Glutamatergic neuron (in vitro differentiated cells): ENCODE measurements around the gene DMRTB1. TPM values are rescaled to one million over a fixed set of nuclear protein-coding genes. Genes with fewer than 3 reads are reported as not detected.

ENCODE experiments used
- DNase-seq: peaks from one replicate; pipeline ENCODE4 v3.0.0; 2022
- H3K27ac Mint-ChIP-seq: one replicate; pipeline ENCODE4 v1.8.0; 2020; ENCODE audit warnings: mild to moderate bottlenecking, mixed read lengths, inconsistent platforms; ENCODE audit not compliant: unreplicated experiment
- H3K27me3 Mint-ChIP-seq: one replicate; pipeline ENCODE4 v1.8.0; 2020; ENCODE audit warnings: mild to moderate bottlenecking, moderate library complexity, mixed read lengths, inconsistent platforms; ENCODE audit not compliant: unreplicated experiment
- H3K36me3 Mint-ChIP-seq: one replicate; pipeline ENCODE4 v1.8.0; 2020; ENCODE audit warnings: mild to moderate bottlenecking, mixed read lengths, inconsistent platforms; ENCODE audit not compliant: unreplicated experiment
- H3K4me1 Mint-ChIP-seq: one replicate; pipeline ENCODE4 v1.8.0; 2020; ENCODE audit warnings: mild to moderate bottlenecking, low read depth, mixed read lengths, inconsistent platforms; ENCODE audit not compliant: unreplicated experiment
- H3K4me3 Mint-ChIP-seq: one replicate; pipeline ENCODE4 v1.8.0; 2020; ENCODE audit warnings: mild to moderate bottlenecking, mixed read lengths, inconsistent platforms; ENCODE audit not compliant: unreplicated experiment
- H3K9me3 Mint-ChIP-seq: one replicate; pipeline ENCODE4 v1.8.0; 2020; ENCODE audit warnings: mild to moderate bottlenecking, moderate library complexity, mixed read lengths, inconsistent platforms; ENCODE audit not compliant: unreplicated experiment
- CTCF ChIP-seq: fragments of 200-600 bp; sonication (generic); IDR thresholded peaks from one replicate; pipeline ENCODE4 v1.5.0; 2021; ENCODE audit not compliant: partially characterized antibody, unreplicated experiment
- total RNA-seq: library from RNA; stranded (reverse); fragmentation: NEBNext Ultra II Directional; extraction: Animal tissue kit (Norgen Biotek cat#: 25700); gene quantifications from one replicate; pipeline ENCODE4 v1.2.1, GENCODE V29; 2021; ENCODE audit not compliant: unreplicated experiment

DMRTB1 gene
- total RNA-seq, 1 donor from 2014 or later: not detected

- peaks cover 1% of the 10 kb centered on the region for H3K9me3 Mint-ChIP-seq
- H3K4me1 Mint-ChIP-seq: peaks cover 3% of the 10 kb centered on the region
- H3K27me3 Mint-ChIP-seq: no peaks in the 10 kb centered on the region
- no peak overlapping the region for H3K4me3 Mint-ChIP-seq
- no peak overlapping the region for H3K27ac Mint-ChIP-seq
- no peaks in the 10 kb centered on the region for H3K36me3 Mint-ChIP-seq
- TF ChIP-seq CTCF: no peak
- no peak for DNase-seq
Measured at GRCh38 chr1:53460211-53460634, 1.0 kb downstream of the DMRTB1 start.

GRCh38 chr1:53460666-53461322, 1.6 kb downstream of the DMRTB1 start:
- Mint-ChIP-seq H3K4me3 (no peak overlapping the region), H3K4me1 (peaks cover 3% of the 10 kb centered on the region), H3K27me3 (no peaks in the 10 kb centered on the region), H3K36me3 (no peaks in the 10 kb centered on the region), H3K27ac (no peak overlapping the region), H3K9me3 (peaks cover 1% of the 10 kb centered on the region)
- TF ChIP-seq CTCF: no peak
- no peak for DNase-seq

- H3K27ac Mint-ChIP-seq: no peak overlapping the region
- TF ChIP-seq CTCF: no peak
- no peak overlapping the region for H3K4me3 Mint-ChIP-seq
- DNase-seq: no peak
- no peaks in the 10 kb centered on the region for H3K36me3 Mint-ChIP-seq
- peaks cover 3% of the 10 kb centered on the region for H3K4me1 Mint-ChIP-seq
- H3K9me3 Mint-ChIP-seq: peaks cover 1% of the 10 kb centered on the region
- H3K27me3 Mint-ChIP-seq: no peaks in the 10 kb centered on the region
Measured at GRCh38 chr1:53461323-53462044, 2.3 kb downstream of the DMRTB1 start.

- no peak overlapping the region for H3K4me3 Mint-ChIP-seq
- peaks cover 3% of the 10 kb centered on the region for H3K4me1 Mint-ChIP-seq
- no peaks in the 10 kb centered on the region for H3K27me3 Mint-ChIP-seq
- no peaks in the 10 kb centered on the region for H3K36me3 Mint-ChIP-seq
- TF ChIP-seq CTCF: no peak
- DNase-seq: no peak
- no peak overlapping the region for H3K27ac Mint-ChIP-seq
- peaks cover 1% of the 10 kb centered on the region for H3K9me3 Mint-ChIP-seq
Measured at GRCh38 chr1:53462193-53462592, 3.0 kb downstream of the DMRTB1 start.
